ENCODE results near the gene FRMPD4.

DNA sequence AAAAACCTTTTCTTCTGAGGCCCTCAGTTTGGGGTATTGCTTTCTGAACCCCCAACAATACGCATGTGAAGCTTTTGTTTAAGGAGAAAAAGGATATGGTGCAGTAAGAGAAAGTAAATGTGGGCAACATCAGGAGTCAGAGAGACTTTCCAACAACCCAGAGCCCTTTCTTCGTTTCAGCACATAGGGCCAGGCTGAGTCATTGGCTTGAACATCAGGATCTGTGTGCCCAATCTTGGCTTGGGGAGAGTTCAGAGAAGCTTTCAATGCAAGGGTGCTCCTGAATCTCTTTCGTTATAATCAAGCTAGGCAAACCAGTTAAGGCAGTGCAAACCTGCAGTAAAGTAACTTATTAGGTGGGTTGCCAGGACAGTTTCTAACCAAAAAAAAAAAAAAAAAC lies 191.2 kb downstream of the FRMPD4 start:
- TF ChIP-seq, protein P1, sequence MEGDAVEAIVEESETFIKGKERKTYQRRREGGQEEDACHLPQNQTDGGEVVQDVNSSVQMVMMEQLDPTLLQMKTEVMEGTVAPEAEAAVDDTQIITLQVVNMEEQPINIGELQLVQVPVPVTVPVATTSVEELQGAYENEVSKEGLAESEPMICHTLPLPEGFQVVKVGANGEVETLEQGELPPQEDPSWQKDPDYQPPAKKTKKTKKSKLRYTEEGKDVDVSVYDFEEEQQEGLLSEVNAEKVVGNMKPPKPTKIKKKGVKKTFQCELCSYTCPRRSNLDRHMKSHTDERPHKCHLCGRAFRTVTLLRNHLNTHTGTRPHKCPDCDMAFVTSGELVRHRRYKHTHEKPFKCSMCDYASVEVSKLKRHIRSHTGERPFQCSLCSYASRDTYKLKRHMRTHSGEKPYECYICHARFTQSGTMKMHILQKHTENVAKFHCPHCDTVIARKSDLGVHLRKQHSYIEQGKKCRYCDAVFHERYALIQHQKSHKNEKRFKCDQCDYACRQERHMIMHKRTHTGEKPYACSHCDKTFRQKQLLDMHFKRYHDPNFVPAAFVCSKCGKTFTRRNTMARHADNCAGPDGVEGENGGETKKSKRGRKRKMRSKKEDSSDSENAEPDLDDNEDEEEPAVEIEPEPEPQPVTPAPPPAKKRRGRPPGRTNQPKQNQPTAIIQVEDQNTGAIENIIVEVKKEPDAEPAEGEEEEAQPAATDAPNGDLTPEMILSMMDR (IDR thresholded peaks at IDR 0.05) = no peak
- no peak for TF ChIP-seq POLR2A (IDR thresholded peaks at IDR 0.05)
